ENCODE data around the gene C20orf202. TPM values are rescaled to one million over a fixed set of nuclear protein-coding genes. Genes with fewer than 3 reads are reported as not detected.
"Not testable (repeated sequence)": the region's sequence is repeated elsewhere in the genome, so short reads cannot be mapped to it uniquely, and the experiment has no call there.

The C20orf202 gene
- total RNA-seq, 1 experiment from 2014 or later, result not detected

DNA sequence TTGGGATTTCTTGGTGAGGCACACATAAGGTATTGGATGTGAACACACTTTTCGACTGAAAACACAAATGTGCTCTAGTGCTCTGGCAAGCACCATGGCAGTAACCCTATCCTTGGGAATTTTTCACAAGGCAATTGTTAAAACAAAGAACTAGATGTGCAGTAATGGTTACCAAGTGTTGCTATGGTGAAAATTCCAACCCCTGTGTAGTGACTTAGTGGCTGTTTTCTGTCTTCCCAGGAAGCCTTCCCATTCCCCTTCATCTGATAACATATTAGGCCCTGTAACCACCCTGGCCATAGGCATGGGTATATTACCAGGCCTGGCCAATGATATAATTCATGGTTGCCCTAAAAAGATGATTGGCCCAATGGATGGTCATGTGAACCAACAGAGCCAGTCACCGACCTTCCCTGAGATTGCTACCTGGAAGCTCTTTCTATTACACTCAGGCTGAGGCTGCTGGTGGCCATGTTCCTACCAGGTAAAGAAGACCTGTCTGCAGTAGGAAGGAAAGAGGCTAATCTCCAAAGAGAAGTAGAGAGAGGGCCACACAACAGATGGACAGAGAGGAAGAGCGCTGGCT, 4.1 kb downstream of the C20orf202 start:
- DNase-seq (ENCODE audit: low read depth), result no peak

DNA sequence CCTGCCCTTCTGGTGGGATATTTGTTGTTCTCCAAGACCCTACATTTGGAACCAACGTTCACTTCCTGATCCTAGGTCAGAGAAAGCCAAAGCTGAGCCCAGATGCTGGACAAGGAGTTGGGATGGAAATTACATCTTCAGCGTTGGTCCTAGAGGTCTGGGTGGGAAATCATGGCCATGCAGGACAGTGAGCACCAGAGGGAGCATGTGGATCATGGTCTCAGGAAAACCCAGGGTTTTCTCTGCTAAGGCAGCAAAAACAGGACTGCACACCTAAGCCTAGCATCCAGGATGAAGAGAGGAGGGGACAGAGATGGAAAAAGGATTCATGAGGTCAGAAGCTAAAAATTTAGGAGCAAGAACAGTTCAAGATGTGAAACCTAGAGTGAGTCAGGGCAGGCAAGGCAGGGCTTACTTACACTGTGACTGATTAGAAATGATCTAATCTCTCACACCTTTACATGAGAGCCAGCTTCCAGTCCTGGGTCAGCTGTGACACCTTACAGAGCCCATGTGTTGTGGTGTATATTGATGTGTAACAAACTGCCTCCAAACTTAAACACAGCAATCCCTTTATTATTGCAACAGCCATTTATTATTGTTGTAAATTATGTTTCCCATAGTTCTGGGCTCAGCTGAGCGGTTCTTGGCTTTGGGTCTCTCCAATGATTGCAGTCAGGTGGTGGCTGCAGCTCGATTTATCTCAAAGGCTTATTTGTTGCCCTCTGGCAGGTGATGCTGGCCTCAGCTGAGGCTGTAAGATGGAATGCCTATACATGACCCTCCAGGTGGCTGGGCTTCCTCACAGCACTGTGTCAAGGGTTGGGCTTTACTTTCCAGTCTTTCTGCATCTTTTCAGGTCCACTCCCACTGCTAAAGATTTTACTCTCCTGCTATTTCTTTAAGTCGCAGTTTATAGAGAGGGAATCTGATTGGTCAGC, 6.5 kb downstream of the C20orf202 start:
- DNase-seq (ENCODE audit: low read depth), result no peak

DNA sequence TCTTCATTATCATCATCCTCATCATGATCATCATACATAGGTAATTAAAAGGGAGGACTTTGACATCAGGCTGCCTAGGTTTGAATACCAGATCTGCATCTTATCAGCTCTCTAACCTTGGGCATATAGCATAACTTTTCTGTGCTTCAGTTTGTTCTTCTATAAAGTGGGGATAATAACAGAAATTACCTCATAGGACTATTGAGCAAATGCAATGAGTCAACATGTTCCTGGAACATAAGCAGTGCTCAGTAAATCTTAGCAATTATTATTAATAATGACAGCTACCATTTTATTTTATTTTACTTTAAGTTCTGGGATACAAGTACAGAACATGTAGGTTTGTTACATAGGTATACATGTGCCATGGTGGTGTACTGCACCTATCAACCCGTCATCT, 7.2 kb downstream of the C20orf202 start:
- DNase-seq (ENCODE audit: low read depth), result no peak

GRCh38 chr20:1212023-1212422, 8.8 kb downstream of the C20orf202 start:
- no peak for DNase-seq (ENCODE audit: low read depth)

- DNase-seq (ENCODE audit: low read depth), result peak; percentile 61
Measured at GRCh38 chr20:1212607-1213396, 9.5 kb downstream of the C20orf202 start.

DNA sequence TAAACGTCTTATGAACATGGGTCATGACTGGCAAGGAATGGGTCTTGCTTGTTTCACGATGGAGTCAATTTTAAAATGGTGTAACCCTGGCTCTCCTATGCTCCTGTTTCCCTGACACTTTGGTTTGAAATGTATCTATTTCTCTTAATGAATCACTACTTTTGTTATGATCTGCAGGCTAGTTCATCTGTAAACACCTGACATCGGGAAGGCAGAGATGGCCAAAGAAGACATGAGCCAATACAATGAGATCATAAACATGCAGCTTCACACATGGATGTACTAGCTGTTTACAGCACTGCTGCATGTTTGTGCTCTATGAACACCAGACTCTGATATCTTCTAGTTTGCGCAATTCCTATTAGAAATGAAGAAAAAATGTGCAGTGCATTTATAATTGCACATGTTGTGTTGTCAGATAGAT, 11.6 kb downstream of the C20orf202 start:
- DNase-seq (ENCODE audit: low read depth), result no peak

DNA sequence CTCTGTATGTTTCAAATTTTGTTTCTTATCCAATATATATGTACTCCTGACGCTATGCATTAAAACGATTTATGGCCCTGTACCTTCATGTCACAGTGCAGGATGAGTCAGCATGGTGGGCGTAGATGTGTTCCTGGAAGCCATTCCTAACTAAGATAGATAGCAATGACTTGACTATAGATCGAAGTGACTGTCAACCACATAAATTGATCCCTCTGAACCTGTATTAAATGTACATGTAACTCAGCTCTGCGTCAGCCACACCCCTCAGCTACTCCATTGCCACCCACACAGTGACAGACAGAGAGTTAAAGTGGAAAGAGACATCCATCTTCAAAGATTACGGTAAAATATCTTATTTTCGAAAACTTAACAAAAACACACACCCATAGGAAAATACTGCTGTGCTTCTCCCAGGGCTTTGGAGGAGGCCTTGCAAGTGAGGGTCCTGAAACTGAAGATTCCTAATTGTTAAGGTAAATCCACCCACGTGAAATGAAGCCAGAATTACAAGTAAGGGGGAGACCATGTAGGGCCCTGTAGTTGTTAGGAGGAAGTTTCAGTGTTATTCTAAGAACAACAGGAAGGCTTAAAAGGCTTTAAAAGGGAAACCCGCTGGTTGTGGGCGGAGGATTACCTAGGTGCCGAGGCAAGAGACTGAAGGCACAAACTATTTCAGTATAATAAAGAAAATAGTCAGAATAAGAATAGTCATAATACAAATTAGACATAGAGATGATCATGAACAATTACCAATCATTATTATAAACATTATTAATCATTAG, 12.3 kb downstream of the C20orf202 start:
- no peak for DNase-seq (ENCODE audit: low read depth)

- not testable (repeated sequence) for DNase-seq (ENCODE audit: low read depth)
Measured at GRCh38 chr20:1216527-1217427, 13.5 kb downstream of the C20orf202 start.

- DNase-seq (ENCODE audit: low read depth), result not testable (repeated sequence)
Measured at GRCh38 chr20:1222750-1223149, 19.5 kb downstream of the C20orf202 start.

GRCh38 chr20:1224205-1224890, 21.1 kb downstream of the C20orf202 start:
- no peak for DNase-seq (ENCODE audit: low read depth)

DNA sequence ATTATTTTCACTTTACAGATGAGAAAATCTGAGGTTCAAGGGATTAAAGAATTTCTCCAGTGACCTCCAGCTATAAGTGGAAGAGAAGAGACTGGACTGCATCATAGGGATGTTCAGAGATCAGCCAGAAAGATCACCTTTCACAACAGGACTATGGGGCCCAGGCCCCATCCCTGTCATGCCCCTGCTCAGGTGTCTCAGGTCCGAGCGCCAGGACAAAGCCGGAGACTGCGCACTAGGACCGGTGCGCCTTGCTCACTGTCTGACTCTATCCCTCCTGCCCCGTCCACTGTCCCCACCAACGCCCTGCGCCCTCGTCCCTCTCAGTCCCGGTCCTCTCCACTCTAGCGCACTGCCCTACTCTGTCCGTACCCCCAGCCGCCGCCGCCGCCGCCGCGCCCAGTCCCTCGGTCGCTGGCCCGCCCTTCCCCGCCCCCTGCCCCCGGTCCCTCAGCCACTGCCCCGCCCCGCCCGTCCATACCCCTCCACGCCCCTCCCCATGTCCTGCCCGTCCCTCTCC, 22.1 kb downstream of the C20orf202 start:
- DNase-seq (ENCODE audit: low read depth), result no peak

- peak; percentile 52 for DNase-seq (ENCODE audit: low read depth)
Measured at GRCh38 chr20:1225783-1226654, 22.8 kb downstream of the C20orf202 start, which contains the start of gene RAD21L1. Gene RAD21L1, plus strand, starts transcription at chr20:1226044. Its CDS starts 2,410 bp downstream, at chr20:1228454.

DNA sequence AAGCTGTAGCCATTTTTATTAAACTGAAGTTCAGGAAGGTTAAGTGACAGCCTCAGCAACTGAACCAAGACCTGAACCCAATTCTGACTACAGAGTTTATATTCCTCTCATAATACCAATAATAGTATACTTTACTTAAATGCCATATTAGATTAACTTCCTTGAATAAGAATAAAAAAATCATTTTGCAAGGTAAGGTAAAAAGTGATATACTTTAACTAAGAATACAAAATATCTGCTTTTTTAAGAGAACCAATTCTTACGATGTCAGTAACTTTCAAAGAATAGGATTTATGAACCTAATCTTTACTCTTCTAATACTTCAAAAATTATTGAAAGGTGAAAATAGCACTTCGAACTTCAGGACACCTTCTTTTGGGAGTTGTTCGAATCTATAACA, 26.3 kb downstream of the C20orf202 start:
- no peak for DNase-seq (ENCODE audit: low read depth)

GRCh38 chr20:1232286-1233111, 29.2 kb downstream of the C20orf202 start:
- no peak for DNase-seq (ENCODE audit: low read depth)

- no peak for DNase-seq (ENCODE audit: low read depth)
Measured at GRCh38 chr20:1240549-1240948, 37.3 kb downstream of the C20orf202 start.

DNA sequence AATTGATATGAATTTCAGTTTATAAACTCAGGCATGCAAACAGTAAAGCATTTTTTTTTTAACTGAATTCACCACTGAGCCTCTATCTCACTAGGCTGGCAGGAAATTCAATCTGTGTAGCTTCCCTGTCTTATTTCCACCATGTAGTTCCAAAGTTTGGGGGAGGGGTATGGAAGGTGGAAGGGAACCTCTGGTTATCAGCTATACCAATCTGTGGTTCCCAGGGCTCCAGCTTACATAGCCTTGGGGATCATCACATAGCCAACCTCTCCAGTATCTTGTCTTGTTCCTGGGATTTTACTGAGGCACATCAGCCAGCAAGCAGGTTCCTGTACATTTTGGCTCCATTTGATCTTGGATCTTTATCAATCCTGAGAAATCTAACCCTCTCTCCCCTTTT, 38.2 kb downstream of the C20orf202 start:
- DNase-seq (ENCODE audit: low read depth), result no peak

- no peak for DNase-seq (ENCODE audit: low read depth)
Measured at GRCh38 chr20:1242099-1242498, 38.8 kb downstream of the C20orf202 start.

All from LHCN-M2 (cell line).